ENCODE data around the gene TCERG1.

Gene TCERG1

DNA sequence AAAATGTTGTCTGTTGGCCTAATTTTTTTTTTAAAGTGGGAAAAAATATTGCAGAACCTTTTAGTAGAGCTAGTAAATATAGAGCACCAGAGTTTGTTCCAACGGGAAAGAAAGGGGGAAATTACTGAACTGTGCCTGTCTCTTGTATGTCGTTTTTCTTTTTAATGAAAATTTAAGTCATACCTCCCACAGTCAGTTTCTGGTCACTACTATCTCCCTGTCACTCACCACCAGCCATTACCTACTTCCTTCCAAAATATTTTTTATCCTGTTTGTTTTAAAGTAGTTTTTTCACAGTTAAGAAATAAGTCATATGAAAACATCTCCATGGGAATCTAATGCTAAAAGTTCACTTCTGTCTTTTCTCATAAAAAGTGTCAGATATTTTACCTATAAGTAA, 47.5 kb downstream of the TCERG1 start:
- Histone ChIP-seq H3K27ac (ENCODE audit: low read length) (no peak overlapping the region), H3K27me3 (ENCODE audit: insufficient read depth, low read length) (no peaks in the 10 kb centered on the region), H3K9ac (ENCODE audit: low read depth, low read length) (no peak overlapping the region), H3K4me3 (ENCODE audit: low read length) (no peak overlapping the region), H3K36me3 (ENCODE audit: insufficient read depth, low read depth, low read length) (peaks cover 88% of the 10 kb centered on the region), H3K9me3 (ENCODE audit: insufficient read depth, low read depth, low read length) (no peaks in the 10 kb centered on the region), H3K4me1 (ENCODE audit: insufficient read depth, low read length) (no peaks in the 10 kb centered on the region)

DNA sequence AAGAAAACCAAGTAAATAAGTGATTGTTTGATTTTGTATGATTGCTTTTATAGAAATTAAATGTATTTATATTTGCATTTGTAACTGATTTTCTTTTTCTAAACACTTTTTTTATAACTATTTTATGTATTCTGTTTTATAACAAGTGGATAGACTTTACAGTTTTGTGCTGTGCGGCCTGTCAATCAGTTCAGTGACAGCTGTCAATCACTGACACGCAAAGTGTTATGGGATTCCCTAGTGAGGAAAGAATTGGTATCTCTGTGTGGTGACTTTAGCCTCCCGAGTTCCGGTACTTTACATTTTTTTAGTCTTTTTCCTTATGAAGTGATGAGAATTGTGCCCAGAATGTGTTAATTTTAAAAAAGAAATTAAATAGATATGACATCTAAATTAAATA, 52.5 kb downstream of the TCERG1 start:
- Histone ChIP-seq H3K4me3 (ENCODE audit: low read length) (no peak overlapping the region), H3K27me3 (ENCODE audit: insufficient read depth, low read length) (no peaks in the 10 kb centered on the region), H3K9me3 (ENCODE audit: insufficient read depth, low read depth, low read length) (no peaks in the 10 kb centered on the region), H3K9ac (ENCODE audit: low read depth, low read length) (no peak overlapping the region), H3K27ac (ENCODE audit: low read length) (no peak overlapping the region), H3K4me1 (ENCODE audit: insufficient read depth, low read length) (no peaks in the 10 kb centered on the region), H3K36me3 (ENCODE audit: insufficient read depth, low read depth, low read length) (peaks cover 89% of the 10 kb centered on the region)

DNA sequence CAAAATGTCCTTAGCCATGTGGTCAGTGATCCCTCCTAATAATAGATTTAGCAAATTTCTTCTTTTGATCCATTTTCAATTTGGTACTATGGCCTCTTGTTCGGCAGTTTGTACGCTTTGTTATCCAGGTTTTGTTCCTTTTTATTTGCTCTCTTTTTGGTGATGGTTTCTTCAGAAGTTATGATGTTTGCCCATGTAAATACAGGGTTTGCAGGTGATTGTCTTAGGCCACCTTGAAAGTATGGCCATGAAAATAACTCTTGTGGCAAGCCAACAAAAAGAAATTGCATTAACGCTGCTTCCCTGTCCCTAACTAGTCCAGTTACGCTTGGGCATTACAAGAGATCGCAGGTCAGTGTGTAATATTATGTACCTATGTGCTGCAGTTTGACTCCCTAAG, 60.3 kb downstream of the TCERG1 start:
- Histone ChIP-seq H3K4me3 (ENCODE audit: low read length) (no peak overlapping the region), H3K9me3 (ENCODE audit: insufficient read depth, low read depth, low read length) (no peaks in the 10 kb centered on the region), H3K27ac (ENCODE audit: low read length) (no peak overlapping the region), H3K36me3 (ENCODE audit: insufficient read depth, low read depth, low read length) (peaks cover 94% of the 10 kb centered on the region), H3K4me1 (ENCODE audit: insufficient read depth, low read length) (no peaks in the 10 kb centered on the region), H3K9ac (ENCODE audit: low read depth, low read length) (no peak overlapping the region), H3K27me3 (ENCODE audit: insufficient read depth, low read length) (no peaks in the 10 kb centered on the region)

GRCh38 chr5:146510559-146511125, 63.5 kb downstream of the TCERG1 start:
- Histone ChIP-seq H3K27ac (ENCODE audit: low read length) (no peak overlapping the region), H3K36me3 (ENCODE audit: insufficient read depth, low read depth, low read length) (peaks cover 74% of the 10 kb centered on the region), H3K4me3 (ENCODE audit: low read length) (no peak overlapping the region), H3K9ac (ENCODE audit: low read depth, low read length) (no peak overlapping the region), H3K4me1 (ENCODE audit: insufficient read depth, low read length) (no peaks in the 10 kb centered on the region), H3K27me3 (ENCODE audit: insufficient read depth, low read length) (no peaks in the 10 kb centered on the region), H3K9me3 (ENCODE audit: insufficient read depth, low read depth, low read length) (no peaks in the 10 kb centered on the region)

GRCh38 chr5:146513462-146513861, 66.3 kb downstream of the TCERG1 start:
- Histone ChIP-seq H3K27me3 (ENCODE audit: insufficient read depth, low read length) (no peaks in the 10 kb centered on the region), H3K27ac (ENCODE audit: low read length) (no peak overlapping the region), H3K36me3 (ENCODE audit: insufficient read depth, low read depth, low read length) (peaks cover 46% of the 10 kb centered on the region), H3K4me3 (ENCODE audit: low read length) (no peak overlapping the region), H3K9me3 (ENCODE audit: insufficient read depth, low read depth, low read length) (no peaks in the 10 kb centered on the region), H3K4me1 (ENCODE audit: insufficient read depth, low read length) (no peaks in the 10 kb centered on the region), H3K9ac (ENCODE audit: low read depth, low read length) (no peak overlapping the region)

- no peaks in the 10 kb centered on the region for H3K27me3 ChIP-seq (ENCODE audit: insufficient read depth, low read length)
- H3K36me3 ChIP-seq (ENCODE audit: insufficient read depth, low read depth, low read length): peaks cover 35% of the 10 kb centered on the region
- H3K27ac ChIP-seq (ENCODE audit: low read length): no peak overlapping the region
- no peak overlapping the region for H3K4me3 ChIP-seq (ENCODE audit: low read length)
- no peaks in the 10 kb centered on the region for H3K4me1 ChIP-seq (ENCODE audit: insufficient read depth, low read length)
- no peaks in the 10 kb centered on the region for H3K9me3 ChIP-seq (ENCODE audit: insufficient read depth, low read depth, low read length)
- no peak overlapping the region for H3K9ac ChIP-seq (ENCODE audit: low read depth, low read length)
Measured at GRCh38 chr5:146514575-146514974, 67.4 kb downstream of the TCERG1 start.

DNA sequence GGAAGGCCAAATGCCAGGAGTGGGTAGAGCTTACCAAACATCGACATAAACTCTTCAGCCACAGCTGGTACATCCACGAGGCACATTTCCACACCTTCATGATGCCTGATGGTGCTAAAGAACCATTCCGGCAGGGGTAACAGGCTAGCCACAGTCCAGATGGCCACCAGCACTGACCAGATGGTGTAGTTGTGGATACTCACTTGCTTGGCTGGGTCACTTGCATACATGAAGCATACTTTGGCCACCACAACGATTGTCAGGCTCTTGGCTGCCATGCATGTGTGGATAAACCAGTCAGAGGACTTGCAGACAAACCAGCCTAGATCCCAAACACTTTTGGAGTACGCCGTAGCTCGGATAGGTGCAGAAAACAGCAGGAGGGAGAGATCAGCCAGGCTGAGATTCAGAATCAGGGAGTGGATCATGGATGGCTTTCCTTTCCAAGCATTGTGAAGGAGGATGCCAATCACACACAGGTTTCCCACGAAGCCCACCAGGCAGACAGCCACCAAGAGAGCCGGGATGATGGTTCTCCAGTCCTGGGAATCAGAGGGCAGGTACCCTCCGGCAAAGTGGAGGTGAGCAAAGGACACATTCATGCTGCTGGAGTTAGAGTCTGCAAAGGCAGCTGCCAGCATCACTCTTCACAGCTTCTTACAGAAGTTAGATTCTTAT, 68.5 kb downstream of the TCERG1 start:
- Histone ChIP-seq H3K36me3 (ENCODE audit: insufficient read depth, low read depth, low read length) (peaks cover 25% of the 10 kb centered on the region), H3K9me3 (ENCODE audit: insufficient read depth, low read depth, low read length) (no peaks in the 10 kb centered on the region), H3K9ac (ENCODE audit: low read depth, low read length) (no peak overlapping the region), H3K4me3 (ENCODE audit: low read length) (no peak overlapping the region), H3K4me1 (ENCODE audit: insufficient read depth, low read length) (no peaks in the 10 kb centered on the region), H3K27me3 (ENCODE audit: insufficient read depth, low read length) (no peaks in the 10 kb centered on the region), H3K27ac (ENCODE audit: low read length) (no peak overlapping the region)

DNA sequence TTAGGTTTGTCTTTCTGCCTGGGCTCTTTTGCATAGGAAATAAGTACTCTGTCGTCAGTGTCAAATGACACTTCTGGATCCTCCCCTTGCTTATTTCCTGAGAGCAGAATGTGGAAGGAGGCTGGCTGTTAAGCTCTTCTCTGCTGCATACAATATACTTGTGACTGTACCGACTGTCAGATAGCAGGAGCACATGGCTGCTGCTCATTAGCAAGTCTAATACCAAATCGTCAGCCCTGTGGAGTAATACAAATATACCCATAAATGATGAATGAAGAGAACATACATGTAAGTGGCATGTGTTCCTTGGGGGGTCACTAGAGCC, 69.0 kb downstream of the TCERG1 start, which contains the start of gene GPR151:
GPR151 (minus strand) TSS at position 40 of the 325 bp plus-strand sequence. CDS start 77 bp downstream, outside the sequence.
- Histone ChIP-seq H3K27ac (ENCODE audit: low read length) (no peak within 1 kb of the TSS), H3K4me3 (ENCODE audit: low read length) (no peak within 1 kb of the TSS), H3K9ac (ENCODE audit: low read depth, low read length) (no peak within 1 kb of the TSS), H3K27me3 (ENCODE audit: insufficient read depth, low read length) (no peaks in the 10 kb centered on the region), H3K36me3 (ENCODE audit: insufficient read depth, low read depth, low read length) (peaks cover 20% of the 10 kb centered on the region), H3K9me3 (ENCODE audit: insufficient read depth, low read depth, low read length) (no peaks in the 10 kb centered on the region), H3K4me1 (ENCODE audit: insufficient read depth, low read length) (no peaks in the 10 kb centered on the region)

GRCh38 chr5:146519554-146519953, 72.4 kb downstream of the TCERG1 start:
- no peaks in the 10 kb centered on the region for H3K27me3 ChIP-seq (ENCODE audit: insufficient read depth, low read length)
- H3K4me3 ChIP-seq (ENCODE audit: low read length): no peak overlapping the region
- H3K27ac ChIP-seq (ENCODE audit: low read length): no peak overlapping the region
- no peaks in the 10 kb centered on the region for H3K4me1 ChIP-seq (ENCODE audit: insufficient read depth, low read length)
- no peaks in the 10 kb centered on the region for H3K36me3 ChIP-seq (ENCODE audit: insufficient read depth, low read depth, low read length)
- no peak overlapping the region for H3K9ac ChIP-seq (ENCODE audit: low read depth, low read length)
- no peaks in the 10 kb centered on the region for H3K9me3 ChIP-seq (ENCODE audit: insufficient read depth, low read depth, low read length)

- no peaks in the 10 kb centered on the region for H3K36me3 ChIP-seq (ENCODE audit: insufficient read depth, low read depth, low read length)
- H3K9me3 ChIP-seq (ENCODE audit: insufficient read depth, low read depth, low read length): no peaks in the 10 kb centered on the region
- H3K27me3 ChIP-seq (ENCODE audit: insufficient read depth, low read length): no peaks in the 10 kb centered on the region
- H3K4me1 ChIP-seq (ENCODE audit: insufficient read depth, low read length): no peaks in the 10 kb centered on the region
- H3K9ac ChIP-seq (ENCODE audit: low read depth, low read length): no peak overlapping the region
- H3K27ac ChIP-seq (ENCODE audit: low read length): no peak overlapping the region
- H3K4me3 ChIP-seq (ENCODE audit: low read length): no peak overlapping the region
Measured at GRCh38 chr5:146520731-146521130, 73.6 kb downstream of the TCERG1 start.

DNA sequence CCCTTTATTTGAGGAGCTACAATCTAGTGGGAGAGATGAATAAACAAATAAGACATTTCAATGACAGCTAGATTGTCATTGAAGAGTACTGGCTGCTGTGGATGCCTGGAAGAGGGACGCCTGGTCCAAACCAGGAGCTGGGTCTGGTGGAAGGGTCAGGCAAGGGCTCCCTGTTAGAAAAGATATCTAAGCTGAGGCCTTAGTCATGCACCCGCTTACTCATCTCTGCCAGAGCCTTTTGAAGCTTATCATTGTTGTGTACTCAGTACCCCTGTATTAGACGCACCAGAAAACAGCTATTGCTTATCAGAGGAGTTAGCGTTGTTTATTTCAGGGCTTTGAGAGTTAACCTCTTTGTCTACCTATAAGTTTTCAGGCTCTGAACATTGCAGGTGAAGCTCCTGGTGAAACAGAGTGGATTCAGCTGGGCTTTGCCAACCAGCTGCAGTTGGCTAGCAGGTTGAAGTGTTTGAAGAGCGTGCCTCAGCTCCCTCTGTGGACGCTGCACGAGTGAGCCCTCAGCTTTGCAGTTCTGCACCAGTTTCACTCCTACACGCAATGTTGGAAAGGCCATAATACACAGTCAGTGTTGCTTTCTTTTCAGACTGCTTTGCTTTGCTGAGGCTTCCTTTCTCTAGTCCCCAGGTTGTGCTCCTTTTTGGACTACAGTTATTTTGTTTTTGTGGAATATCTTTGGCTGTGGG, 74.4 kb downstream of the TCERG1 start:
- H3K27ac ChIP-seq (ENCODE audit: low read length): no peak overlapping the region
- H3K9ac ChIP-seq (ENCODE audit: low read depth, low read length): no peak overlapping the region
- H3K4me1 ChIP-seq (ENCODE audit: insufficient read depth, low read length): no peaks in the 10 kb centered on the region
- H3K4me3 ChIP-seq (ENCODE audit: low read length): no peak overlapping the region
- H3K27me3 ChIP-seq (ENCODE audit: insufficient read depth, low read length): no peaks in the 10 kb centered on the region
- H3K36me3 ChIP-seq (ENCODE audit: insufficient read depth, low read depth, low read length): no peaks in the 10 kb centered on the region
- H3K9me3 ChIP-seq (ENCODE audit: insufficient read depth, low read depth, low read length): no peaks in the 10 kb centered on the region

DNA sequence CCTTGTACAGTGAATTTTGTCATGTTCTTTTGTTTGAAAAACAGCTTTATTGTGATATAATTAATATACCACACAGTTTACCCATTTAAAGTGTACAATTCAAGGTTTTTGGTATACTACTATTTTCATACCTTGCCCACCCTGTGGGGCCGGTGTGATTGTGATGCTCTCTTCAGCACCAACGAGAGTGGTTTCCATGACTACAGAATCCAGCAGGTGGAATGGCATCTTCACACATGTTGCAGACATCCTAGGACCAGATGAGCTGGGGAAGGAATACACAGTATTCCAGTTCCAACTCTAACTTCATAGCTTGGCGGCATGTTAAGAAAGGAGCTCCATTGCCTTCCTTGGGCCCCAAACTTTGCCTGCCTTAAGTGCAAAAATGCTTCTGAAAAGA, 76.6 kb downstream of the TCERG1 start:
- Histone ChIP-seq H3K4me1 (ENCODE audit: insufficient read depth, low read length) (no peaks in the 10 kb centered on the region), H3K9ac (ENCODE audit: low read depth, low read length) (no peak overlapping the region), H3K27me3 (ENCODE audit: insufficient read depth, low read length) (no peaks in the 10 kb centered on the region), H3K36me3 (ENCODE audit: insufficient read depth, low read depth, low read length) (no peaks in the 10 kb centered on the region), H3K27ac (ENCODE audit: low read length) (no peak overlapping the region), H3K4me3 (ENCODE audit: low read length) (no peak overlapping the region), H3K9me3 (ENCODE audit: insufficient read depth, low read depth, low read length) (no peaks in the 10 kb centered on the region)
